ENCODE results near the gene GZMM. TPM values are rescaled to one million over a fixed set of nuclear protein-coding genes. Genes with fewer than 3 reads are reported as not detected.

GZMM gene
- total and polyA plus RNA-seq, 2 of the 13 experiments (the other 11 are each of a cell fraction or from before 2014, with no cell fraction given): 0.07 TPM; not detected in 1

DNA sequence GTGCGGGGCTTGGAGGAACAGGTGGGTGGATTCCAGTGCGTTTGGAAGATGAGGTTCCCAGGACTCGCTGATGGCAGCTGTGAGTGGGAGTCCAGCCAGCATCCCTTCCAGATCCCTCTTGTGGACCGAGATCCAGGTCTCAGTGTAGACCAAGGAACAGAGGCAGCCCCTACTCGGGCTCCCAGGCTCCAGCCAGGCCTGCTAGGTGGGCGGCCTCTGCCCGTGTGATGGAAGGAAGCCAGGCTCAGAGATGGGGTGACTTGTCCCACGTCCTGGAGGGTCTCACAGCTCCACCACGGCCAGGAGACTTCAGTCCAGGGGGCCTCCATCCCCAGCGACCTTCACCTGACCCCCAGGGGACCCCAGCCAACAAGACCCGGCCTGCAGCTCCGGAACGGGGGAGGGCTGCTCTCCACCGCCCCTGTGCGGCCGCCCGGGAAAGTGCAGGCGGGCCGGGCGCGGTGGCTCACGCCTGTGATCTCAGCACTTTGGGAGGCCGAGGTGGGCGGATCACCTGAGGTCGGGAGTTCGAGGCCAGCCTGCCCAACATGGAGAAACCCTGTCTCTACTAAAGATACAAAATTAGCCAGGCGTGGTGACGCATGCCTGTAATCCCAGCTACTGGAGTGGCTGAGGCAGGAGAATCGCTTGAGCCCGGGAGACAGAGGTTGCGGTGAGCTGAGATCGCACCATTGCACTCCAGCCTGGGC, 48.3 kb upstream of the GZMM start:
- intact Hi-C loops (cut with micrococcal nuclease; ENCODE audit: unreplicated experiment) (no loop called here), in situ Hi-C loops (cut with HindIII; ENCODE audit: extremely low pct_ligation_motif_present, low pct_unique_long_range_greater_than_20kb) (no loop called here)
- Histone ChIP-seq H3K4me3 (replicated peaks in 1 of 3; ENCODE audit: insufficient read depth in 1 of 3, low read depth in 2 of 3, low read length in 3 of 3) (peak overlapping the region in 1 of 3 experiments; percentile 46; a peak in 1 of 6 replicates), H2AFZ (ENCODE audit: low read length) (no peak overlapping the region), H3K27me3 (ENCODE audit: control insufficient read depth in 1 of 2, insufficient read depth in 2 of 2, low read length in 2 of 2) (peaks cover 0 to 4% of the 10 kb centered on the region in 2 experiments; a peak in 2 of 5 replicates), H3K9ac (ENCODE audit: insufficient read depth, low read depth, low read length) (no peak overlapping the region), H3K36me3 (replicated peaks in 1 of 2; ENCODE audit: control insufficient read depth in 1 of 2, insufficient read depth in 2 of 2, low read length in 2 of 2) (no peaks in the 10 kb centered on the region), H3K4me1 (ENCODE audit: insufficient read depth, low read length) (peaks cover 52% of the 10 kb centered on the region), H3K4me2 (ENCODE audit: low read depth, low read length) (peak overlapping the region; percentile 55; the same call in 1 of the 2 replicates), H4K20me1 (ENCODE audit: insufficient read depth, low read length) (no peaks in the 10 kb centered on the region), H3K9me3 (ENCODE audit: low read length) (no peaks in the 10 kb centered on the region), H3K79me2 (ENCODE audit: insufficient read depth, low read length) (no peaks in the 10 kb centered on the region), H3K27ac (ENCODE audit: extremely low read length, insufficient read depth, low read length) (no peak overlapping the region)
- ATAC-seq (peak; percentile 17), DNase-seq (ENCODE audit: low spot score) (no peak), FAIRE-seq (peak; percentile 12)
- CTCF ChIA-PET (ENCODE audit: low intra/inter-chr PET ratio, low total read pairs): interaction anchor here (0.6 to 1.5 kb wide), 4 partner anchors 11 to 15 kb away, joined by 3 to 5 read pairs (median 4); partner anchors contain the start of gene TPGS1
- BruUV-seq (replicated peaks): no TSS peak
- POLR2A ChIA-PET: interaction anchor here (2.6 kb wide), 1 partner anchor 11 kb away, joined by 23 read pairs; no protein-coding TSS in a partner anchor
- WGBS (ENCODE audit: low lambda C conversion rate): 36% methylated on average over 11 of the region's 32 CpGs
- TF ChIP-seq ONECUT2 (CRISPR knock-in tag; IDR thresholded peaks at IDR 0.05) (no peak), ZNF598 (CRISPR knock-in tag; IDR thresholded peaks at IDR 0.05; ENCODE audit: borderline replicate concordance) (no peak), KDM2A (CRISPR knock-in tag; IDR thresholded peaks at IDR 0.05; ENCODE audit: borderline replicate concordance, low read depth) (peak; percentile 65), ZBTB21 (CRISPR knock-in tag; IDR thresholded peaks at IDR 0.05) (no peak), ZBTB38 (CRISPR knock-in tag; IDR thresholded peaks at IDR 0.05) (0 out of 2 replicates have a peak, but pooled peaks have one; percentile 20), ZFP36 (IDR thresholded peaks at IDR 0.05; ENCODE audit: borderline replicate concordance, low read depth, low read length, partially characterized antibody) (no peak), ELF4 (CRISPR knock-in tag; IDR thresholded peaks at IDR 0.05; ENCODE audit: borderline replicate concordance) (no peak), ZNF768 (CRISPR knock-in tag; IDR thresholded peaks at IDR 0.05) (peak; percentile 13; the same call in 1 of the 2 replicates), NAIF1 (CRISPR knock-in tag; IDR thresholded peaks at IDR 0.05; ENCODE audit: borderline replicate concordance) (no peak), TOPORS (CRISPR knock-in tag; IDR thresholded peaks at IDR 0.05) (no peak), DNMT1 (CRISPR knock-in tag; IDR thresholded peaks at IDR 0.05) (no peak), ZNF224 (CRISPR knock-in tag; IDR thresholded peaks at IDR 0.05) (no peak), ZNF253 (CRISPR knock-in tag; IDR thresholded peaks at IDR 0.05; ENCODE audit: borderline replicate concordance) (no peak), ZIK1 (CRISPR knock-in tag; IDR thresholded peaks at IDR 0.05; ENCODE audit: borderline replicate concordance, low read depth) (no peak), NONO (IDR thresholded peaks at IDR 0.05) (no peak), NONO (CRISPR knock-in tag; conservative IDR thresholded peaks at IDR 0.05) (no peak)
- TF ChIP-seq, protein P1, sequence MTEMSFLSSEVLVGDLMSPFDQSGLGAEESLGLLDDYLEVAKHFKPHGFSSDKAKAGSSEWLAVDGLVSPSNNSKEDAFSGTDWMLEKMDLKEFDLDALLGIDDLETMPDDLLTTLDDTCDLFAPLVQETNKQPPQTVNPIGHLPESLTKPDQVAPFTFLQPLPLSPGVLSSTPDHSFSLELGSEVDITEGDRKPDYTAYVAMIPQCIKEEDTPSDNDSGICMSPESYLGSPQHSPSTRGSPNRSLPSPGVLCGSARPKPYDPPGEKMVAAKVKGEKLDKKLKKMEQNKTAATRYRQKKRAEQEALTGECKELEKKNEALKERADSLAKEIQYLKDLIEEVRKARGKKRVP (CRISPR knock-in tag; IDR thresholded peaks at IDR 0.05): no peak
- TF ChIP-seq, protein P2, sequence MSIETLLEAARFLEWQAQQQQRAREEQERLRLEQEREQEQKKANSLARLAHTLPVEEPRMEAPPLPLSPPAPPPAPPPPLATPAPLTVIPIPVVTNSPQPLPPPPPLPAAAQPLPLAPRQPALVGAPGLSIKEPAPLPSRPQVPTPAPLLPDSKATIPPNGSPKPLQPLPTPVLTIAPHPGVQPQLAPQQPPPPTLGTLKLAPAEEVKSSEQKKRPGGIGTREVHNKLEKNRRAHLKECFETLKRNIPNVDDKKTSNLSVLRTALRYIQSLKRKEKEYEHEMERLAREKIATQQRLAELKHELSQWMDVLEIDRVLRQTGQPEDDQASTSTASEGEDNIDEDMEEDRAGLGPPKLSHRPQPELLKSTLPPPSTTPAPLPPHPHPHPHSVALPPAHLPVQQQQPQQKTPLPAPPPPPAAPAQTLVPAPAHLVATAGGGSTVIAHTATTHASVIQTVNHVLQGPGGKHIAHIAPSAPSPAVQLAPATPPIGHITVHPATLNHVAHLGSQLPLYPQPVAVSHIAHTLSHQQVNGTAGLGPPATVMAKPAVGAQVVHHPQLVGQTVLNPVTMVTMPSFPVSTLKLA (IDR thresholded peaks at IDR 0.05): no peak
- TF ChIP-seq, protein P3, sequence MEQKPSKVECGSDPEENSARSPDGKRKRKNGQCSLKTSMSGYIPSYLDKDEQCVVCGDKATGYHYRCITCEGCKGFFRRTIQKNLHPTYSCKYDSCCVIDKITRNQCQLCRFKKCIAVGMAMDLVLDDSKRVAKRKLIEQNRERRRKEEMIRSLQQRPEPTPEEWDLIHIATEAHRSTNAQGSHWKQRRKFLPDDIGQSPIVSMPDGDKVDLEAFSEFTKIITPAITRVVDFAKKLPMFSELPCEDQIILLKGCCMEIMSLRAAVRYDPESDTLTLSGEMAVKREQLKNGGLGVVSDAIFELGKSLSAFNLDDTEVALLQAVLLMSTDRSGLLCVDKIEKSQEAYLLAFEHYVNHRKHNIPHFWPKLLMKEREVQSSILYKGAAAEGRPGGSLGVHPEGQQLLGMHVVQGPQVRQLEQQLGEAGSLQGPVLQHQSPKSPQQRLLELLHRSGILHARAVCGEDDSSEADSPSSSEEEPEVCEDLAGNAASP (CRISPR knock-in tag; IDR thresholded peaks at IDR 0.05; ENCODE audit: borderline replicate concordance): 0 out of 2 replicates have a peak, but pooled peaks have one; percentile 11
- TF ChIP-seq, protein P4, sequence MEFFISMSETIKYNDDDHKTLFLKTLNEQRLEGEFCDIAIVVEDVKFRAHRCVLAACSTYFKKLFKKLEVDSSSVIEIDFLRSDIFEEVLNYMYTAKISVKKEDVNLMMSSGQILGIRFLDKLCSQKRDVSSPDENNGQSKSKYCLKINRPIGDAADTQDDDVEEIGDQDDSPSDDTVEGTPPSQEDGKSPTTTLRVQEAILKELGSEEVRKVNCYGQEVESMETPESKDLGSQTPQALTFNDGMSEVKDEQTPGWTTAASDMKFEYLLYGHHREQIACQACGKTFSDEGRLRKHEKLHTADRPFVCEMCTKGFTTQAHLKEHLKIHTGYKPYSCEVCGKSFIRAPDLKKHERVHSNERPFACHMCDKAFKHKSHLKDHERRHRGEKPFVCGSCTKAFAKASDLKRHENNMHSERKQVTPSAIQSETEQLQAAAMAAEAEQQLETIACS (CRISPR knock-in tag; IDR thresholded peaks at IDR 0.05): no peak

Data from HepG2 (cell line).